Measurements from ENCODE around the gene TSPAN18. TPM values are rescaled to one million over a fixed set of nuclear protein-coding genes. Genes with fewer than 3 reads are reported as not detected.
A peak's percentile ranks its signal among the peaks of the same experiment; 100 is the strongest.

The TSPAN18 gene
- total RNA-seq, 2 experiments from 2014 or later: 7.3 to 8.4 TPM

DNA sequence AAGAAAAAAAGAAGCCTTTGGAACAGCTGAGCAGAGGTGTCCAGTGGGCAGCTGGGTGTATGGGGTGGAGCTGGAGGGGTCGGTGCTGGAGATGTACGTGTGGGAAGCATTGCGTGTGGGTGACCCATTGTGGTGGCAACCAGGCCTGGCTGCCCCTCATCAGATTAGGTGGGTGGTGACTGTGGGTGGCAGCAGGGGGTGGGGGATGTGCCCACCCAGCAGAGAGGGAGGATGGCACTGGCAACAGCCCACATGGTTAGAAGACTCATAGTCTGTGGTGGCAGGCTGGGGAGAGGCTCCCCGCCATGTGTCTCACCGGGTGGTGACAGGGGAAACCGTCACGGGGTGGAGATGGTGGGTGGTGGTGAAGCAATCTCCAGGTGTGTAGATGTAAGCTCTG, 196.4 kb downstream of the TSPAN18 start:
- H3K4me3 Mint-ChIP-seq: no peak overlapping the region
- intact Hi-C loops (cut with micrococcal nuclease): no loop called here
- no peaks in the 10 kb centered on the region for H3K9me3 Mint-ChIP-seq
- no peaks in the 10 kb centered on the region for H3K36me3 Mint-ChIP-seq (ENCODE audit: low read depth)
- DNase-seq: no peak
- no peaks in the 10 kb centered on the region for H3K4me1 Mint-ChIP-seq (ENCODE audit: low read depth)
- H3K27me3 Mint-ChIP-seq (ENCODE audit: low read depth): no peaks in the 10 kb centered on the region
- H3K27ac Mint-ChIP-seq: no peak overlapping the region
- CTCF ChIA-PET: interaction anchor here (1.1 to 2.2 kb wide), 2 partner anchors 12 to 181 kb away, joined by 5 to 16 read pairs; no protein-coding TSS in a partner anchor

DNA sequence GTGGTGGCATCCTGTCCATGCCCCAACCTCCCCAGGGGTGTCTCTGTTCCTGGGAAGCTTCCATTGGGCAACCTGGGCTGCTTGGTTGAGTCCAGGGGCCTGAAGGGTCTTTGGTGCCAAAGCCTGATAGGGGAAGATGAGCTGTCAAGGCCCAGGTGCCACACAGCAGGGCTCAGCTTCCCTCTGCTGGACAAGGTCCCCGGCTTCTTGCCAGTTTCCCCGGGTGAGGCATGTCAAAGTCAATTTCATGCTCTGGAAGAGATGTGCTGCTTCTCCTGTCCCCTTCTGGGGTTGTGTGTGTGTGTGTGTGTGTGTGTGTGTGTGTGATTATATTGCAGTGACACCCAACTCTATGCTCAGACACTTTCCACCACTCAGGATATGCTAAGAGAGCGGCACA, 197.0 kb downstream of the TSPAN18 start:
- no peak overlapping the region for H3K27ac Mint-ChIP-seq
- H3K4me1 Mint-ChIP-seq (ENCODE audit: low read depth): no peaks in the 10 kb centered on the region
- H3K4me3 Mint-ChIP-seq: no peak overlapping the region
- DNase-seq: no peak
- CTCF ChIA-PET: interaction anchor here (0.5 to 0.7 kb wide), 2 partner anchors 182 to 195 kb away, joined by 3 to 5 read pairs; no protein-coding TSS in a partner anchor
- intact Hi-C loops (cut with micrococcal nuclease): no loop called here
- no peaks in the 10 kb centered on the region for H3K36me3 Mint-ChIP-seq (ENCODE audit: low read depth)
- no peaks in the 10 kb centered on the region for H3K9me3 Mint-ChIP-seq
- no peaks in the 10 kb centered on the region for H3K27me3 Mint-ChIP-seq (ENCODE audit: low read depth)

DNA sequence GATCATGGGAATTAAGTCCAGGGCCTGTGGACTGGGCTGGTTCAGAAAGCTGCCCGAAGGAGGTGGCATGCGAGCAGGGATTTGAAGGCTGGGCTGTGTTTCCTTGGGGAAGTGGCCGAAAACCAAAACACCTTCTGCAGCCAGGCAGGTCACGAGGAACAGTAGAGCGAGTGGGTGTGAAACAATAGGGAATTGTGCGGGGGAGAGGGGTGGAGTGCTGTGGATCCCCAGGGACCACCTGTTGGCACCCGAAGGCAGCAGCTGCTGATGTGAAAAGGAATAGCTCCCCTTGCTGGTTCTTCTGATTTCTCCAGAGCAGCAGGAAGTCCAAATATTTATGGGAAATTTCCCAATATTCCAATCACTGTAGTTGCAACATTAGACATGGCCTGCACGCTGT, 199.3 kb downstream of the TSPAN18 start:
- H3K36me3 Mint-ChIP-seq (ENCODE audit: low read depth): no peaks in the 10 kb centered on the region
- no peaks in the 10 kb centered on the region for H3K9me3 Mint-ChIP-seq
- H3K4me3 Mint-ChIP-seq: no peak overlapping the region
- CTCF ChIA-PET: interaction anchor here (0.6 to 17.1 kb wide), 11 partner anchors 9 to 1729 kb away, joined by 3 to 741 read pairs (median 4); no protein-coding TSS in a partner anchor
- intact Hi-C loops (cut with micrococcal nuclease): no loop called here
- no peaks in the 10 kb centered on the region for H3K27me3 Mint-ChIP-seq (ENCODE audit: low read depth)
- H3K27ac Mint-ChIP-seq: no peak overlapping the region
- DNase-seq: no peak
- H3K4me1 Mint-ChIP-seq (ENCODE audit: low read depth): no peaks in the 10 kb centered on the region

DNA sequence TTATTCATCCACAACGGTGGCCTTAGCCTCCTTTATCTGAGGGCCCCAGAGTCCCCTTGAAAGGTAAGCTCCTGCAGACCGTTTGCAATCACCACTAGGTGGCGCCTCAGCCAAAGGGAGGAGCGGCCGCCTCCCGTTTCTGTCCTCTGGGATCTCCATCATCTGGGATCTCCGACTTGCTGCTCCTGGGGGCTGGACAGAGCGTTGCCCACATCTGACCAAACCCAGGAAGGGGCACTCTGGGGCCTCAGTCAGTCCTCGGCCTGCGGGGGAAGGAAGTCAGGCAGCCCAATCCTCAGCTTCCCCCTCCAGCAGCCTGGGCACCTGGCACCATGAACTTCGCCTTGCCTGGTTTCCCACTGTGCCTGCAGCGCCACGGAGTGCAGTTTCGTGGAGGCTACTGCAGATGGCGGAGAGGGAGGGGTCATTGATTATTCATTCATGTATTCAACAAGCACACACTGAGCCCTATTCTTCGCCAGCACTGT, 200.5 kb downstream of the TSPAN18 start:
- Mint-ChIP-seq H3K27me3 (ENCODE audit: low read depth) (no peaks in the 10 kb centered on the region), H3K27ac (no peak overlapping the region), H3K4me1 (ENCODE audit: low read depth) (no peaks in the 10 kb centered on the region), H3K36me3 (ENCODE audit: low read depth) (no peaks in the 10 kb centered on the region), H3K9me3 (no peaks in the 10 kb centered on the region), H3K4me3 (no peak overlapping the region)
- CTCF ChIA-PET: interaction anchor here (0.6 to 17.1 kb wide), 33 partner anchors 9 to 909 kb away, joined by 3 to 741 read pairs (median 3); no protein-coding TSS in a partner anchor
- intact Hi-C loops (cut with micrococcal nuclease): loop anchor here (1.0 kb wide), 2 partner anchors 176 to 366 kb away; no protein-coding TSS in a partner anchor
- DNase-seq: peak; percentile 69

DNA sequence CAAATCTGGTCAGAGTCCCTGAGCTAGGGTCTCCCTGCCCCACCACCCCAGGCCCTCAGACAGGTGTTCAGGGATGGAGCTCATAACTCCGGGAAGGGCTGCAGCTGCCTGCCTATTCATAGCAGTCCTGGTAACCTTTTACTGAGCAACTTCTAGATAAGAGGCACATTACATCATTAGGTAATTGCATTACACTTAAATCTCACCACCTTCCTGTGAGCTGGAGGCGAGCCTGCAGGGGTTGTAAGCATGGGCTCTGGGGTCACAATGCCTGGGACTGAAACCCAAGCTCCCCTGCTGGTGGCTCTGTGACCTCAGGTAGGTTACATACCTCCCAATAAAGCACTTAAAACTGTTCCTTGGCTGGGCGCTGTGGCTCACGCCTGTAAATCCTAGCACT, 201.4 kb downstream of the TSPAN18 start:
- Mint-ChIP-seq H3K27me3 (ENCODE audit: low read depth) (no peaks in the 10 kb centered on the region), H3K9me3 (no peaks in the 10 kb centered on the region), H3K27ac (no peak overlapping the region), H3K4me1 (ENCODE audit: low read depth) (no peaks in the 10 kb centered on the region), H3K4me3 (no peak overlapping the region), H3K36me3 (ENCODE audit: low read depth) (no peaks in the 10 kb centered on the region)
- DNase-seq: no peak
- intact Hi-C loops (cut with micrococcal nuclease): no loop called here
- CTCF ChIA-PET: interaction anchor here (0.7 to 17.1 kb wide), 21 partner anchors 8 to 405 kb away, joined by 3 to 741 read pairs (median 4); no protein-coding TSS in a partner anchor

DNA sequence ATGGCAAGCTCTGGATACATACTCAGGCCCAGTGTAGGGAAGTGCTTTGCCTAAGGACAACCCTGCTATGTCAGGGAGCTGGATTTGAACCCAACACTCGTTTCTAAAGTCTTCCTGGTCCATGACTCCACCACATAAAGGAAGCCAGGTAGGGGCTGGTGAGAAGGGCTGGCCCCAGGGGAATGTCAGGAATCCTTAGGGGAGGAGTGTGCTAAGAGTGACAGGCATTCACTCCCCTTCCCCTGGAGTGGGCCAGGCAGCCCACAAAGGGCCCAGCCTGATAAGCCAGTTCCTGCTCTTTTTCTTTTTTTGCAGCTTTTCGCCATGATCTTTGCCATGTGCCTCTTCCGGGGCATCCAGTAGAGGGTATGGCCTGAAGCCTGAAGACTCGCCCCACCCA, 202.1 kb downstream of the TSPAN18 start:
- no peaks in the 10 kb centered on the region for H3K4me1 Mint-ChIP-seq (ENCODE audit: low read depth)
- no peaks in the 10 kb centered on the region for H3K9me3 Mint-ChIP-seq
- no peaks in the 10 kb centered on the region for H3K27me3 Mint-ChIP-seq (ENCODE audit: low read depth)
- H3K36me3 Mint-ChIP-seq (ENCODE audit: low read depth): no peaks in the 10 kb centered on the region
- no peak for DNase-seq
- intact Hi-C loops (cut with micrococcal nuclease): no loop called here
- H3K4me3 Mint-ChIP-seq: no peak overlapping the region
- H3K27ac Mint-ChIP-seq: no peak overlapping the region
- CTCF ChIA-PET: interaction anchor here (0.6 to 17.1 kb wide), 13 partner anchors 8 to 357 kb away, joined by 3 to 741 read pairs (median 7); partner anchors contain the start of gene TP53I11

DNA sequence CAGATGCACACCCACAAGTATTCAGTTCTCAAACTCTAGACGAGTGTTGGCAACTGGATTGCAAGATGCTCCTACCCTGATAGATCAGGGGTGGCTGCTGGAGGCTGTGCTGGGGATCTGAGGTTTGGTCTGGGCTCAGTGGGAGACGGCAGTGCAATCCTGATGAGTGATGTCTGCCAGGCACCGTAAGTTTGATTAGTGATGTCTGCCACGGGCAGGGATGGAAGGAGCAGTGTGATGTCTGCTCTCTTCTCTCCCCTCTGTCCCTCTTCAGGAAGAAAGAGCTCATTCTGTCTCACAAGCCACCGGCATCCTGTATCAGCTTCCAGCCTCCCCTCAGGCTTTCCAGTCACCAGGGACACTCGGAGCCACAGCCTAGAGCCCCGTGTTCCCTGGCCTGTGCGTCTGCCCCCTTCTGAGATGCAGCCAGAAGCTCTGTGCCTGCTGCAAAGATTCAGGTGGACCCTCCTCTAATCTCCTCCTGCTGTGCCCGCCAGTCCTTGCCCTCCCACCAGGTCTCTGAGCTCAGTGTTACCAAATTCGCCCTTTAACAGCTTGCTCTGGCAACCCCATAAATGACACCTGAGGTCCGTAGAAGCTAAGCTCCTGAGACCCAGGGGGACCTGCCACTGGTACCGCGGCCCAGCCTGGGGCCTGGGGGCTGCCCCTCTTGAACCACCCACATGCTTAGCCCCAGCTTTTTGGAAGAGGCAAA, 204.0 kb downstream of the TSPAN18 start:
- CTCF ChIA-PET: interaction anchor here (0.9 to 17.1 kb wide), 5 partner anchors 10 to 401 kb away, joined by 3 to 741 read pairs (median 4); no protein-coding TSS in a partner anchor
- DNase-seq: no peak
- Mint-ChIP-seq H3K4me3 (no peak overlapping the region), H3K27ac (no peak overlapping the region), H3K36me3 (ENCODE audit: low read depth) (no peaks in the 10 kb centered on the region), H3K27me3 (ENCODE audit: low read depth) (no peaks in the 10 kb centered on the region), H3K9me3 (no peaks in the 10 kb centered on the region), H3K4me1 (ENCODE audit: low read depth) (no peaks in the 10 kb centered on the region)
- intact Hi-C loops (cut with micrococcal nuclease): loop anchor here (10.0 kb wide), 1 partner anchor 404 kb away; no protein-coding TSS in a partner anchor

DNA sequence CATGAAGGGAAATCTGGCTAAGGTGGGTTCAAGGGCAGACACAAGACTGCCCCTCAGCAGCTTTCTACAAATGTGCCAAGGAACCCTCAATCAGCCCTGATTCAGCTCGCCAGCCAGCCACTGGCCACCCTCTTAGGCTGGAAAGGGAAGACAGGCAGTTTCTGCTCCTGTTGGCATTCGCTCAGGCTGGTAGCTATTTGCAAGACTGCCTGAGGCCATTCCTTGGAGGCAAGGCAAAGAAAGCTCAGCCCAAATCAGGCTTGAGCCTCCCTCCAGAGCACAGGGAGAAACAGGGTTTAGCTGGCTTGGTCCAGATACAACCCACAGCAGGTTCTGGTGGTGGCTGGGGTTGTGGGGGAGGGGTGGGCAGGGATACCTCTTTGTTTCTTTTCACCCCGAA, 204.7 kb downstream of the TSPAN18 start:
- no peak overlapping the region for H3K4me3 Mint-ChIP-seq
- DNase-seq: no peak
- H3K27ac Mint-ChIP-seq: no peak overlapping the region
- CTCF ChIA-PET: interaction anchor here (0.9 to 17.1 kb wide), 4 partner anchors 9 to 400 kb away, joined by 3 to 741 read pairs (median 5); no protein-coding TSS in a partner anchor
- H3K9me3 Mint-ChIP-seq: no peaks in the 10 kb centered on the region
- no peaks in the 10 kb centered on the region for H3K27me3 Mint-ChIP-seq (ENCODE audit: low read depth)
- intact Hi-C loops (cut with micrococcal nuclease): loop anchor here (10.0 kb wide), 1 partner anchor 403 kb away; no protein-coding TSS in a partner anchor
- H3K36me3 Mint-ChIP-seq (ENCODE audit: low read depth): no peaks in the 10 kb centered on the region
- no peaks in the 10 kb centered on the region for H3K4me1 Mint-ChIP-seq (ENCODE audit: low read depth)

DNA sequence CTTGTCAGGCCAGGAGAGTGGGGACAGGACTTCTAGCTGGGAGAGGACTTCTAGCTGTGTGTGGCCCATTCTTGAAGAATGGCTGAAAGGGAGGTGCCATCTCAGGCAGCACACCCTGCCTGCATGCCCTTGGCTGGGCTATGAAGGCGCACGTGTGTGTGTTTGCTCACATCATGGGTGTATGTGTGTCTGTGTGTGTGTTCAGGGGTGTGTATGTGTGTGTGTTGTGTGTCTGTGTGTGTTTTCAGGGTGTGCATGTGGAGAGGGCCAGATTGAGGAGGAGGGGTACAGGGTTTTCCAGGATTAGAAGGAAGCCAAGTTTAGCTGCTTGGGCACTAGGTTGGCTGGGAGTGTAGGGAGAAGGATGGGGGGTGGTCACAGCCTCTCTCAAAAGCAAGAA, 207.3 kb downstream of the TSPAN18 start:
- H3K27ac Mint-ChIP-seq: no peak overlapping the region
- no peak overlapping the region for H3K4me3 Mint-ChIP-seq
- CTCF ChIA-PET: interaction anchor here (17.1 kb wide), 1 partner anchor 168 kb away, joined by 741 read pairs; no protein-coding TSS in a partner anchor
- intact Hi-C loops (cut with micrococcal nuclease): loop anchor here (10.0 kb wide), 1 partner anchor 401 kb away; no protein-coding TSS in a partner anchor
- H3K27me3 Mint-ChIP-seq (ENCODE audit: low read depth): no peaks in the 10 kb centered on the region
- H3K4me1 Mint-ChIP-seq (ENCODE audit: low read depth): no peaks in the 10 kb centered on the region
- no peaks in the 10 kb centered on the region for H3K9me3 Mint-ChIP-seq
- no peak for DNase-seq
- H3K36me3 Mint-ChIP-seq (ENCODE audit: low read depth): no peaks in the 10 kb centered on the region

DNA sequence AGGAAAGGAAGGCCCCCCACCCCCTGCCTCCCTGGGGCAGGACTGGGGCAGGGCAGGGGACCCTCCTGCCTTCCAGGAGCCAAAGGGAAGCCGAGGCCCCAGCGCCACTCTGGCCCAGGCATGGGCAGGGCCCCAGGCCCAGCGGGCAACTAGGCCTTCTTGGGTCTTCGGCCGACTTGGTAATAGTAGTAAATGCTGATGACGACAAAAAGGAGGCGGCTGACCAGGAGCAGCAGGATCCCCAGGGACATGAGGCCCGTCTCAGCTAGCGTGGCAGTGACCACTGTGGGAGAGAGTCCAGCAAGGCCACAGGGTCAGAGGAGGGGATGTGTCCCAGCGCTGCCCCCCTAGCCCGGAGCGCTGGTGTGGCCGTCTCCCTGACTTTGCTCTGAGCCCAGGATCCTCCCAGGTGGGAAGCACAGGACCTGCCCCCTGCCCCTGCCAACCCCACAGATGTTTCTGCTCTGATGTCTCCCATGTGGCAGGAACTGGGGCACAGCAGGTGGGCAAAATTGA, 208.0 kb downstream of the TSPAN18 start:
- CTCF ChIA-PET: interaction anchor here (17.1 kb wide), 1 partner anchor 167 kb away, joined by 741 read pairs; no protein-coding TSS in a partner anchor
- no peak overlapping the region for H3K4me3 Mint-ChIP-seq
- H3K4me1 Mint-ChIP-seq (ENCODE audit: low read depth): no peaks in the 10 kb centered on the region
- H3K9me3 Mint-ChIP-seq: no peaks in the 10 kb centered on the region
- intact Hi-C loops (cut with micrococcal nuclease): loop anchor here (5.0 to 10.0 kb wide), 2 partner anchors 43 to 400 kb away; no protein-coding TSS in a partner anchor
- no peaks in the 10 kb centered on the region for H3K36me3 Mint-ChIP-seq (ENCODE audit: low read depth)
- H3K27ac Mint-ChIP-seq: no peak overlapping the region
- no peak for DNase-seq
- no peaks in the 10 kb centered on the region for H3K27me3 Mint-ChIP-seq (ENCODE audit: low read depth)

DNA sequence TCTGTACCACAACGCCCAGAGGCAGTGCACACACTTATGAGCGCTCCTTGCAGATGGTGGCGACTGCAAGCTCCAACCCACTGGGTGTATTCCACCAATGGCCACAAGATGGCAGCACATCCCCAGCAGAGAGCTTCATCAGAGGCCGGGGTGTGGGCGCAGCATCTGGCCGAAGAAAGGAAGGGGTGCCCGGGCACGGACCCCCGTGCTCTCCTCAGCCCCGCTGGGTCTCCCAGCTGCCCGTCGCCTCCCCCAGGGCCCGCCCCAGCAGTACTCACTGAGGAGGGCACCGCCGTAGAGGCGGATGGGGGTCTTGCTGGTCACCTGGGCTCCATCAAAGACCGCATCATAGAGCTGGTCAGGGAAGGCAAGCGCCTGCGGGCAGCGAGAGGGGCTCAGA, 209.8 kb downstream of the TSPAN18 start:
- Mint-ChIP-seq H3K4me1 (ENCODE audit: low read depth) (no peaks in the 10 kb centered on the region), H3K9me3 (no peaks in the 10 kb centered on the region), H3K4me3 (no peak overlapping the region), H3K27me3 (ENCODE audit: low read depth) (no peaks in the 10 kb centered on the region), H3K36me3 (ENCODE audit: low read depth) (no peaks in the 10 kb centered on the region), H3K27ac (no peak overlapping the region)
- DNase-seq: peak; percentile 92
- CTCF ChIA-PET: interaction anchor here (0.7 to 17.1 kb wide), 32 partner anchors 9 to 396 kb away, joined by 3 to 741 read pairs (median 4); partner anchors contain the start of gene SYT13
- intact Hi-C loops (cut with micrococcal nuclease): loop anchor here (1.0 to 10.0 kb wide), 3 partner anchors 41 to 398 kb away; no protein-coding TSS in a partner anchor

DNA sequence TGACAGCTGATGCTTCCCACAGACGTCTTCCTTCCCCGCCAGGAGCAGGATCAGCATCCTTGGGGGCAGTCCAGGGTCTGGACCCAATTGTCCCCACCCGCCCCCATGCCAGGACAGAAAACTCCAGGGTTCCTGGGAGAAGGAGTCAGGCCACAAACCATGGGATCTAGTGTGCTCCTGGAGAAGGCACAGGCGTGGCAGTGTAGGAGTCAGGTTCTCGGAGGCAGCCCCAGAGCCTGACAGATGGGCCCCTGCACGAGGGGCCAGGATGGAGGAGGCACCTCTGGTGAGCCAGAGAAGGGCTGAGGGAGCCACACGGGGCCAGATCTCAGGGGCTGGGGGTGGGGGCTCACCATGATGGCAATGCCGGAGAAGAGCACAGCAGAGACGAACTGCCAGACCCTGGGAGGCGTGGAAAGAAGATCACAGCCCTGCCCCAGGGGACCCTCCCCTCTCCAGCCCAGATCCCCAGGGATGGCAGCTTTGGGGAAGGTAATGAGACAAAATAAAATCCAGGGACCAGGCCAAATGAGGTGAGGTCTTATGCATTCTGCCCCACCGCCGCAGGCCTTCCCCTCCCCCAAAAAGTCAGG, 210.3 kb downstream of the TSPAN18 start:
- no peak overlapping the region for H3K27ac Mint-ChIP-seq
- no peaks in the 10 kb centered on the region for H3K4me1 Mint-ChIP-seq (ENCODE audit: low read depth)
- H3K9me3 Mint-ChIP-seq: no peaks in the 10 kb centered on the region
- DNase-seq: no peak
- no peaks in the 10 kb centered on the region for H3K27me3 Mint-ChIP-seq (ENCODE audit: low read depth)
- intact Hi-C loops (cut with micrococcal nuclease): loop anchor here (1.0 to 10.0 kb wide), 3 partner anchors 40 to 398 kb away; no protein-coding TSS in a partner anchor
- H3K36me3 Mint-ChIP-seq (ENCODE audit: low read depth): no peaks in the 10 kb centered on the region
- no peak overlapping the region for H3K4me3 Mint-ChIP-seq
- CTCF ChIA-PET: interaction anchor here (0.9 to 17.1 kb wide), 21 partner anchors 8 to 395 kb away, joined by 3 to 741 read pairs (median 5); no protein-coding TSS in a partner anchor

Measured in activated naive CD4-positive, alpha-beta T cell treated with anti-CD3 and anti-CD28 coated beads for 36 hours (primary cell).